Stimulated activated CD8-positive, alpha-beta memory T cell treated with anti-CD3 and anti-CD28 coated beads, Interleukin-15, amount 100 ng/mL, for 48 hours (primary cell): Measurements from ENCODE around the gene CEMIP2.
A peak's percentile ranks its signal among the peaks of the same experiment; 100 is the strongest.
"Not testable (repeated sequence)": the region's sequence is repeated elsewhere in the genome, so short reads cannot be mapped to it uniquely, and the experiment has no call there.

Experiments used
- DNase-seq, 2 donors: peaks; one replicate each; pipeline ENCODE4 v3.0.0-alpha.2; 2020; ENCODE audit warnings: low read depth in 2 of 2

The CEMIP2 gene

GRCh38 chr9:71768388-71769174 lies at the start of gene CEMIP2:
CEMIP2 (minus strand) TSS chr9:71768513; CDS start chr9:71750373, 18,140 bp downstream.
- peak; percentile 83 for DNase-seq

GRCh38 chr9:71816916-71817451 lies 48.7 kb upstream of the CEMIP2 start:
- DNase-seq = no peak

GRCh38 chr9:71814815-71815214 lies 46.5 kb upstream of the CEMIP2 start:
- no peak for DNase-seq

GRCh38 chr9:71814226-71814625 lies 45.9 kb upstream of the CEMIP2 start:
- no peak for DNase-seq

GRCh38 chr9:71812385-71812784 lies 44.1 kb upstream of the CEMIP2 start:
- no peak for DNase-seq

GRCh38 chr9:71808068-71808467 lies 39.8 kb upstream of the CEMIP2 start:
- DNase-seq = no peak

GRCh38 chr9:71806901-71807307 lies 38.6 kb upstream of the CEMIP2 start:
- peak in 1 of 2 donors; percentile 24 for DNase-seq

GRCh38 chr9:71805096-71805495 lies 36.8 kb upstream of the CEMIP2 start:
- not testable (repeated sequence) for DNase-seq

- no peak for DNase-seq
Measured at GRCh38 chr9:71801826-71802225, 33.5 kb upstream of the CEMIP2 start.

GRCh38 chr9:71797266-71797665 lies 29.0 kb upstream of the CEMIP2 start:
- DNase-seq = no peak

GRCh38 chr9:71796100-71796767 lies 27.9 kb upstream of the CEMIP2 start:
- DNase-seq = no peak

- no peak for DNase-seq
Measured at GRCh38 chr9:71795097-71795813, 26.9 kb upstream of the CEMIP2 start.

GRCh38 chr9:71793386-71794105 lies 25.2 kb upstream of the CEMIP2 start:
- DNase-seq = no peak

- no peak for DNase-seq
Measured at GRCh38 chr9:71791875-71792274, 23.6 kb upstream of the CEMIP2 start.

- no peak for DNase-seq
Measured at GRCh38 chr9:71790296-71790695, 22.0 kb upstream of the CEMIP2 start.

GRCh38 chr9:71783120-71783523 lies 14.8 kb upstream of the CEMIP2 start:
- DNase-seq = peak; percentile 74 to 84

- DNase-seq = no peak
Measured at GRCh38 chr9:71781391-71781790, 13.1 kb upstream of the CEMIP2 start.

GRCh38 chr9:71780953-71781352 lies 12.6 kb upstream of the CEMIP2 start:
- no peak for DNase-seq

GRCh38 chr9:71778085-71778484 lies 9.8 kb upstream of the CEMIP2 start:
- no peak for DNase-seq

GRCh38 chr9:71774920-71775319 lies 6.6 kb upstream of the CEMIP2 start:
- DNase-seq = no peak

GRCh38 chr9:71772726-71773125 lies 4.4 kb upstream of the CEMIP2 start:
- no peak for DNase-seq

- no peak for DNase-seq
Measured at GRCh38 chr9:71770170-71770569, 1.9 kb upstream of the CEMIP2 start.
